NCI-H1105 treated with DMSO at 0.1 percent for 48 hours (cell line): ENCODE results near the gene TMEM132C.

Experiments
- DNase-seq: peaks from one replicate; lab custom pipeline; 2025; lab: John Stamatoyannopoulos, UW

The TMEM132C gene

GRCh38 chr12:128607641-128608040 lies 340.7 kb downstream of the TMEM132C start:
- DNase-seq = no peak

GRCh38 chr12:128609861-128610260 lies 342.9 kb downstream of the TMEM132C start:
- no peak for DNase-seq

GRCh38 chr12:128611736-128612135 lies 344.8 kb downstream of the TMEM132C start:
- DNase-seq = no peak

- DNase-seq = no peak
These were observed 345.3 kb downstream of the TMEM132C start for GRCh38 chr12:128612150-128612850.

GRCh38 chr12:128613837-128614590 lies 347.0 kb downstream of the TMEM132C start:
- no peak for DNase-seq

- no peak for DNase-seq
These were observed 350.4 kb downstream of the TMEM132C start for GRCh38 chr12:128617304-128617833.

- DNase-seq = no peak
These were observed 352.3 kb downstream of the TMEM132C start for GRCh38 chr12:128619263-128619662.

GRCh38 chr12:128621304-128621703 lies 354.3 kb downstream of the TMEM132C start:
- DNase-seq = no peak

- DNase-seq = no peak
These were observed 356.8 kb downstream of the TMEM132C start for GRCh38 chr12:128623748-128624147.

GRCh38 chr12:128626808-128627320 lies 359.9 kb downstream of the TMEM132C start:
- DNase-seq = no peak

- no peak for DNase-seq
These were observed 360.7 kb downstream of the TMEM132C start for GRCh38 chr12:128627659-128628058.

GRCh38 chr12:128629979-128630378 lies 363.0 kb downstream of the TMEM132C start:
- DNase-seq = no peak

GRCh38 chr12:128637642-128638606 lies 371.0 kb downstream of the TMEM132C start:
- DNase-seq = no peak

- no peak for DNase-seq
These were observed 372.1 kb downstream of the TMEM132C start for GRCh38 chr12:128639089-128639488.

GRCh38 chr12:128643155-128643554 lies 376.2 kb downstream of the TMEM132C start:
- no peak for DNase-seq

- peak; percentile 27 for DNase-seq
These were observed 377.8 kb downstream of the TMEM132C start for GRCh38 chr12:128644664-128645296.

- no peak for DNase-seq
These were observed 382.9 kb downstream of the TMEM132C start for GRCh38 chr12:128649902-128650301.

GRCh38 chr12:128652136-128652751 lies 385.3 kb downstream of the TMEM132C start:
- no peak for DNase-seq

GRCh38 chr12:128654468-128654867 lies 387.5 kb downstream of the TMEM132C start:
- DNase-seq = no peak

GRCh38 chr12:128657378-128657777 lies 390.4 kb downstream of the TMEM132C start:
- no peak for DNase-seq
